GM12801 (cell line): Measurements from ENCODE around the gene GPC6.

Experiments
- TF ChIP-seq, protein P1 (sequence below): IDR thresholded peaks from one replicate; pipeline ENCODE4 v1.5.1; 2011; ENCODE audit warnings: control low read depth; ENCODE audit not compliant: insufficient read length; ENCODE audit errors: extremely low read depth

Gene GPC6

DNA sequence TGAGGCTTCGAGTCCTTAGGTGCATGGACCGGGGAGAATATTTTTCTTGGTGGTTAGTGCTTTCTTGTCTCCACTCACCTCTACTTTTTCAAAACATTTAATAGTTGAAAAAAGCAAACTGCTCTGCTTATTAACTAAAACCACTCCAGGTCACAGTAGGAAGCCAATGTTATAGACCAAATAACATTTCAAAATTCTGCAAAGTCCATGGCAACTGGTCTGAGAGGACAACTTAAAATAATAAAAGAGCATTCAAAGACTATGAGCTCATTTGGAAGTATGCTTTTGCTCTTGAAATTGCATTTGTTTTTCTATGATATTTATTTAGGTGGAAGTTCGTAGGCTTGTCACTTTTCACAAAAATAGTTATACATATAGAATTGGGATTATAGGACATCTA is 769.9 kb downstream of the GPC6 start:
- TF ChIP-seq, protein P1, sequence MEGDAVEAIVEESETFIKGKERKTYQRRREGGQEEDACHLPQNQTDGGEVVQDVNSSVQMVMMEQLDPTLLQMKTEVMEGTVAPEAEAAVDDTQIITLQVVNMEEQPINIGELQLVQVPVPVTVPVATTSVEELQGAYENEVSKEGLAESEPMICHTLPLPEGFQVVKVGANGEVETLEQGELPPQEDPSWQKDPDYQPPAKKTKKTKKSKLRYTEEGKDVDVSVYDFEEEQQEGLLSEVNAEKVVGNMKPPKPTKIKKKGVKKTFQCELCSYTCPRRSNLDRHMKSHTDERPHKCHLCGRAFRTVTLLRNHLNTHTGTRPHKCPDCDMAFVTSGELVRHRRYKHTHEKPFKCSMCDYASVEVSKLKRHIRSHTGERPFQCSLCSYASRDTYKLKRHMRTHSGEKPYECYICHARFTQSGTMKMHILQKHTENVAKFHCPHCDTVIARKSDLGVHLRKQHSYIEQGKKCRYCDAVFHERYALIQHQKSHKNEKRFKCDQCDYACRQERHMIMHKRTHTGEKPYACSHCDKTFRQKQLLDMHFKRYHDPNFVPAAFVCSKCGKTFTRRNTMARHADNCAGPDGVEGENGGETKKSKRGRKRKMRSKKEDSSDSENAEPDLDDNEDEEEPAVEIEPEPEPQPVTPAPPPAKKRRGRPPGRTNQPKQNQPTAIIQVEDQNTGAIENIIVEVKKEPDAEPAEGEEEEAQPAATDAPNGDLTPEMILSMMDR: no peak

DNA sequence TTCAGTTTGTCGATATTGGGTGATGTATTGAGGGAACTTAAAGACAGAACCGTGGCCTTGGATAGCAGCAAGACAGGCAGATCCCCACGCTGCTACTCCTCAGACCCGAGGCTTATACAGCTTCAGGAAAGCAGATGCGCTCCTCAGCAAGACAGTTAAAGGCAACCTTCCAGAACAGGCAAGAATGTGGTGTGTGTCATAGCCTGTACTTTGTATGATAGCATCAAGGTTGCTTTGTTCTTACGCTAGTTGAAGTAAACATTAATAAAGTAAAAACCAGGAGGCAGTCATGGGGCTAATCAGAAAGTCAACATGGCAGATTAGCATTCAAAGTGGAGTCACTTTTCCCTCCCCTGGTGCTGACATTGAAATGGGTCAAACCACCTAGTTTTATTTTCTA is 779.7 kb downstream of the GPC6 start:
- TF ChIP-seq, protein P1: no peak

DNA sequence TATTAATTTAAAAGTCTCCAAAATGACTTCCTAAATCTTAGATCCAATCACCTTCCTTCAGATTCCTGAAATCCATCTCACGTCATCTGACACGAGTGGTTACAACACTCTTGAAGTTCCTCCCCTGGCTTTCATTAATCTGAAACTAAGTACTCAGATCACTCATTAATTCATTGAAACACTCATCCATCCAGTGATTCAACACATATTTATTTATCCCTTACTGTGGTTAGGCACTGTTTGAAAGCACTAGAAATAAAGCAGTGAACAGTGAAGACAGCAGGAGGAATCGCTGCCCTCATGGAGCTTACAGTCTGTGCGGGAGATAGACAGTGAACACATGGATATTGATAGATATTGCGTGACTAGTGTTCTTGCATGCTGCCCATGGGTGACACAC is 780.5 kb downstream of the GPC6 start:
- TF ChIP-seq, protein P1: no peak

DNA sequence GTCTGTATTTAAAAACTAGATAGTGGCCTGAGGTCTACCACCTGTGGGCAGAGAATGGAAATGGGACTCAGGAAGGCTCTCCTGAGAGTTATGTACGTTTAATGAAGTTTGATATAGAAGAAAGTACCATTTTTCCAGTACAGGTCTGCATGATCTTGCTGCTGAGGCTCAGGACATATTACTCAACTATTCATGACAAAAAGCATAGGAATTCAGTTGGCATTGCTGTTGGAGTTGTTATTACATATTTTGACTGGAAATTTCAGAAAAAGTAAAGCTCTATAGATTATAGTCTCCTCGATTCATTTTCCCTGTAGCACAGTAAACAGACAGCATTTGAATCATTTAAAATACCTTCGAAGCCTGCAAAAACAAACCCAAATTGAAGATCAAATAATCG is 783.1 kb downstream of the GPC6 start:
- TF ChIP-seq, protein P1: no peak

DNA sequence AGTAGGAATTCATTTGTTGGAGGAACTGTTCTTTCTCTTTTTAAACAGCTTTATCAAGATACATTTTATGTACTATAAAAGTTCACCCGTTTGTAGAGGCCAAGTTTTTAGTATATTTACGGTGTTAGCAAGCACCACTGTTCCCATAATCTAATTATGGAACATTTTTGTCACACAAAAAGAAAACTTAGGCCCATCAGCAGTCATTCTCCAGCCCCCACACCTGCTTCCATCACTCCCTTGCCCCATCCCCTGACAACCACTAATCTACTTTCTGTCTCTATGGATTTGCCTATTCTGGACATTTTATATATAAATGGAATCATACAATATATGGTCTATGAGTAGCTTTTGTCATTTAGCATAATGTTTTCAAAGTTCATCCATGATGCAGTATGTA is 787.9 kb downstream of the GPC6 start:
- TF ChIP-seq, protein P1: no peak

DNA sequence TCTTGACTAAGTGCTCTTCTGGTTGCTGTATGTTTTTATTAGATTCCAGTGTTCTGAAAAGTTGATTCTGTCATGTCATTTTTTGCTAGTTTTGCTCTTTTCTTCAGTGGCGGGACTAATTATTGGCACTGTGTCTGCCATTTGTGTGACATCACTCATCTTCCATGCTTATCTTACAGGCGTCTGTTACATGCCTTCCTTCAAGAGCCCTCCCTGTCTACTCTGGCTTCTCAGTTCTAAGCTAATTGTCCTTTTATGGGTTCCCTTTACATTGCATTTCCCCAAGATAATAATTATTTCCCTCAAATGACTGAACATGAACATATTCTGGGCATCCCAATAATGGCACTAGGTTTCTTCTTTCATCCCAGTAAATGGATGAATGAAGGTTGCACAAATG is 793.8 kb downstream of the GPC6 start:
- TF ChIP-seq, protein P1: no peak

DNA sequence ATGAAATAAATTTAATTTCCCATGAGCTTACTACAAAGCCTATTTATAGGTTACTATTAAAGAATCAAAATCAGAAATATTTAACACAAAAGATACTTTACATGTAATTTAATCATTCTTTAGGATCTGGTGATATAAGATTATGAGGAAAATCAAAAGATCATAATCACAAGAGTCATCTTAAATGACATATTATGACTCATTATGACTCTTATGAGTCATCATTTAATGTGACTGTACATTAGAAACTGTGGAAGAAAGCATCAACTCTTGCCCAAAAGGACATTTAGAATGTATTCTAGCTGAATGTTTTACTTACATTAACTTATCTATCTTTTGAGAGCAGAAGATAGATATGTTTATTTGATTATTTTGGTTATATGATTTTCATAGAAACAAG is 794.2 kb downstream of the GPC6 start:
- TF ChIP-seq, protein P1: no peak

DNA sequence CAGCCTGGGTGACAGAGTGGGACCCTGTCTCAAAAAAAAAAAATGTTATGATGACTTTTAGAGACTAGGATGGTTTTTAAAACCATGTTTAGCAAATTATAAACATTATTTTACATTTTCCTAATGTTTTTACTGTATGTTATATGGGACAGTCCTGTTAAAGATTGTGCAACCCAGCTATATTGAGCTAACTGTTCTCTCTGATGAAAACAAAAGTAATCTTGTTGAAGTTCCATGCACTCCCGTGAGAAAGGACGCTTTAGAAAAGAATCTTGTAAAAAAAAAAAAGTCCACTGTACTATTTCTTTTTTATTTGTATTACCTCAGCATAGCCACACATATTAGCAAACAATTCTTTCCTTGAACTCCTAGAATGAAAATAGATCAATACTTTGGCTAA is 801.6 kb downstream of the GPC6 start:
- TF ChIP-seq, protein P1: no peak
